Activated CD4-positive, alpha-beta memory T cell treated with anti-CD3 and anti-CD28 coated beads for 36 hours (primary cell): Measurements from ENCODE around the gene TEX2. TPM values are rescaled to one million over a fixed set of nuclear protein-coding genes. Genes with fewer than 3 reads are reported as not detected.
A peak's percentile ranks its signal among the peaks of the same experiment; 100 is the strongest.

Experiments
- CTCF ChIA-PET: fragments of 350-600 bp; sonication (Branson Sonifier 250); formaldehyde crosslinking; loops from one replicate; lab custom pipeline; 2021; ENCODE audit warnings: antibody characterized with exemption, inconsistent platforms; lab: Charles Lee
- POLR2A ChIA-PET: fragments of 350-600 bp; sonication (Branson Sonifier 250); formaldehyde crosslinking; loops from one replicate; lab custom pipeline; 2021; ENCODE audit warnings: antibody characterized with exemption; lab: Charles Lee
- DNase-seq: peaks from one replicate; pipeline ENCODE4 v3.0.0-alpha.2; 2020
- H3K27ac Mint-ChIP-seq: one replicate; pipeline ENCODE4 v1.8.0; 2021; ENCODE audit warnings: mixed read lengths
- H3K27me3 Mint-ChIP-seq: one replicate; pipeline ENCODE4 v1.8.0; 2021; ENCODE audit warnings: mixed read lengths
- H3K36me3 Mint-ChIP-seq: one replicate; pipeline ENCODE4 v1.8.0; 2021; ENCODE audit warnings: mixed read lengths
- H3K4me1 Mint-ChIP-seq: one replicate; pipeline ENCODE4 v1.8.0; 2021; ENCODE audit warnings: low read depth, mixed read lengths
- H3K4me3 Mint-ChIP-seq: one replicate; pipeline ENCODE4 v1.8.0; 2021; ENCODE audit warnings: mild to moderate bottlenecking, mixed read lengths
- H3K9me3 Mint-ChIP-seq: one replicate; pipeline ENCODE4 v1.8.0; 2021; ENCODE audit warnings: mixed read lengths
- intact Hi-C: fragments of 100-400 bp; cut with micrococcal nuclease; formaldehyde crosslinking; loops from one replicate; pipeline ENCODE4 v1.15.1; 2023
- total RNA-seq, 2 experiments: library from RNA; stranded (reverse); gene quantifications; one replicate each; pipeline ENCODE4 v1.2.3, GENCODE V29; 2021

The TEX2 gene
- total RNA-seq, 2 experiments from 2014 or later = 11.9 to 12.1 TPM

DNA sequence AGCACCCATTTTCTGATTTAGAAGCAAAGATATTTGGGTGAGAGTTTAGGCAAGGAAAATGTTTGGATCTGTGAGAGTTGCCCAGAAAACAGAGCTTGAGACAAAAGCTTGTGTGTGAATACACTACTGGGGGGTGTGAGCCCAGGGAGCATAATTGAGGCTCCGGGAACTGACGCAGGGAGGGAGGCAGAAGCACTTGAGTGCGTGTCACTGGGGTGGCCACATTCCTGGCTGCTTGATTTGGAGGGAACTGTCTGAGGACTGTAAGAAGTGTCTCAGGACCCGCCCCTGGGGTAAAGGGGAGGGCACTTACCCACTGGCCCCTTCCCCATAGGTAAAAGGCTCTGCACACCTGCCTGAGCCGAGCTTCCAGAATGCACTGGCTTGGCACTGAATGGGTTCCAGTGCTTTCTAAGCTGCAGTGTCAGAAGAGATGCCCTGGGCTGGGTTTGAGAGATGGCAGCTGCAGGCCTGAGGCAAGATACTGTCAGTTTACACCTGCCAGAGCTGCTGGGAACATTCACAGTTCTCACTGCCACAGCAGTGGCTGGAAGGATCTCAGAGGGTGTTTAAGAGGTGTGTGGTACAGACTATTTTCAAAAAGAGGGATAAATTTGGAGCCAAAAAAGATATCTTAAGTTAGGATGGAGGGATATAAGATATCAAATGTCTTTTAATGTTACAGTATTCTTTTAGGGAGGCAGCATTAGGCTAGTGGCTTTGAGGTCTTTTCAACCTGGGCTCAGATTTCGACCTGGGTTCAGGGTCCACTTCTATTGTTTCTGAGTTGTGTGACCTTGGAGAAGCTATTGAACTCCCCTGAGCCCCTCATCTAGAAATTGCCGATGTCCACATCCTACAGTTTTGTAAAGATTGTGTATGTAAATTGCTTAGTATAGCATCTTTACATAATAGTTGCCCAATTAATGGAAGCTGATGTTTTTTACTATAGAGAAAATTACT is 6.9 kb upstream of the TEX2 start:
- Mint-ChIP-seq H3K9me3 (peaks cover 9% of the 10 kb centered on the region), H3K27me3 (no peaks in the 10 kb centered on the region), H3K4me3 (no peak overlapping the region), H3K27ac (no peak overlapping the region), H3K36me3 (no peaks in the 10 kb centered on the region), H3K4me1 (peaks cover 17% of the 10 kb centered on the region)
- ChIA-PET POLR2A (interaction anchor here (1.0 kb wide), 1 partner anchor 121 kb away, joined by 3 read pairs; no protein-coding TSS in a partner anchor), CTCF (interaction anchor here (0.6 to 2.2 kb wide), 4 partner anchors 11 to 50 kb away, joined by 3 to 9 read pairs (median 3); no protein-coding TSS in a partner anchor)
- intact Hi-C loops = loop anchor here (10.0 kb wide), 1 partner anchor 245 kb away; the partner anchor contains the start of gene ICAM2
- no peak for DNase-seq

- Mint-ChIP-seq H3K4me1 (peaks cover 30% of the 10 kb centered on the region), H3K36me3 (no peaks in the 10 kb centered on the region), H3K27ac (no peak overlapping the region), H3K27me3 (no peaks in the 10 kb centered on the region), H3K4me3 (no peak overlapping the region), H3K9me3 (no peaks in the 10 kb centered on the region)
- CTCF ChIA-PET = interaction anchor here (1.1 kb wide), 1 partner anchor 131 kb away, joined by 3 read pairs; no protein-coding TSS in a partner anchor
- POLR2A ChIA-PET = interaction anchor here (0.7 kb wide), 1 partner anchor 90 kb away, joined by 3 read pairs; no protein-coding TSS in a partner anchor
- intact Hi-C loops = loop anchor here (10.0 kb wide), 1 partner anchor 240 kb away; the partner anchor contains the start of gene ICAM2
- DNase-seq = no peak
Observed at GRCh38 chr17:64264891-64265290, 1.8 kb upstream of the TEX2 start.

DNA sequence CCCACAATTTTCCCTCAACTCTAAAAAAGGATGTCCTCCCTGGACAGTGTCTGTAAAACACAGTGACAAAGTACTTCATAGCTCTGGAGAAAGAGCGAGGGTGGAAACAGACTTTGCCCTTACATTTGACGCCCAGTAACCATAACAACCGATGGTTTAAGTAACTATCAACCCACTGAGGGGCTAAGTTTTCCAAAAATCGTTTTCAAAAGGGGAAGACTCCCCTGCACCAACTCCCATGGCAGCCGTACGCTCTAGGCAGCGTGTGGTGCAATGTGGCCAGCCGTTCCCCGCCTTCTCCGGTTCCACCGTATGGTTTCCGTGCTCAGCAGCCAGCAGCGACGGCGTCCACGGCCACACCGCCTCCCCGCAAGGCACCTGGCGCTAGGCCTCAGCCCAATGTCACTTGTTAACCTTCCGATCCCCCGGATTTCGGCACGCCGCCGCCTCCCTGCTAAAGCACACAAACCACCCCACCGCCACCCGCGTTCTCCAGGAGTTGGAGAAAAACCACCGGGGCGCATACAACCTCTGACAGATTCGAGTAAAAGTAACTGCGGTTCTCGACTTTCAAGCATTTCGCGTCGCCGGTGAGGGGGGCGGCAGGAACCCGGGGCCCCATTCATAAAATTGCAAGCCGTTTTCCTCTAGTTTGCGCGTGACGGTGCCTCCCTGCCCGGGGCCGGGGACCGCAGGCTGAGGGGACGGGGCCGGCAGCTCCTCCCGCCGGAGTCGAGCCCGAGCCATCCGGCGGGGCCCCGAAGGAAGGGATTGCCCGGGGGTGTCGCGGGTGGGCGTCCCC is 661 bp downstream of the TEX2 start:
- intact Hi-C loops = loop anchor here (1.0 to 10.0 kb wide), 2 partner anchors 62 to 238 kb away; partner anchors contain the start of gene ICAM2
- H3K36me3 Mint-ChIP-seq = no peaks in the 10 kb centered on the region
- peaks cover 32% of the 10 kb centered on the region for H3K4me1 Mint-ChIP-seq
- POLR2A ChIA-PET = interaction anchor here (1.0 to 3.3 kb wide), 5 partner anchors 87 to 242 kb away, joined by 3 to 24 read pairs (median 6); partner anchors contain the start of gene ICAM2
- CTCF ChIA-PET = interaction anchor here (1.0 kb wide), 2 partner anchors 9 to 343 kb away, joined by 3 read pairs; no protein-coding TSS in a partner anchor
- H3K9me3 Mint-ChIP-seq = no peaks in the 10 kb centered on the region
- H3K27me3 Mint-ChIP-seq = no peaks in the 10 kb centered on the region
- peak overlapping the region; percentile 96 for H3K4me3 Mint-ChIP-seq
- DNase-seq = peak; percentile 77
- H3K27ac Mint-ChIP-seq = peak overlapping the region; percentile 89

- POLR2A ChIA-PET = interaction anchor here (2.4 to 3.3 kb wide), 2 partner anchors 113 to 116 kb away, joined by 9 to 24 read pairs; no protein-coding TSS in a partner anchor
Observed at GRCh38 chr17:64261417-64262145, 1.5 kb downstream of the TEX2 start.

GRCh38 chr17:64260886-64261285 is 2.2 kb downstream of the TEX2 start:
- no peaks in the 10 kb centered on the region for H3K27me3 Mint-ChIP-seq
- H3K36me3 Mint-ChIP-seq = no peaks in the 10 kb centered on the region
- CTCF ChIA-PET = no interaction called here
- peaks cover 32% of the 10 kb centered on the region for H3K4me1 Mint-ChIP-seq
- intact Hi-C loops = loop anchor here (10.0 kb wide), 1 partner anchor 236 kb away; the partner anchor contains the start of gene ICAM2
- H3K4me3 Mint-ChIP-seq = no peak overlapping the region
- no peak overlapping the region for H3K27ac Mint-ChIP-seq
- no peak for DNase-seq
- POLR2A ChIA-PET = no interaction called here
- no peaks in the 10 kb centered on the region for H3K9me3 Mint-ChIP-seq

More at GRCh38 chr17:64261417-64262145, 1.5 kb downstream of the TEX2 start:
- Mint-ChIP-seq H3K36me3 (no peaks in the 10 kb centered on the region), H3K27ac (peak overlapping the region; percentile 89), H3K4me1 (peaks cover 32% of the 10 kb centered on the region), H3K27me3 (no peaks in the 10 kb centered on the region), H3K4me3 (peak overlapping the region; percentile 96), H3K9me3 (no peaks in the 10 kb centered on the region)
- no peak for DNase-seq
- intact Hi-C loops = loop anchor here (1.0 to 10.0 kb wide), 2 partner anchors 61 to 237 kb away; partner anchors contain the start of gene ICAM2
- CTCF ChIA-PET = interaction anchor here (1.0 kb wide), 2 partner anchors 10 to 342 kb away, joined by 3 read pairs; no protein-coding TSS in a partner anchor

- intact Hi-C loops = loop anchor here (10.0 kb wide), 1 partner anchor 235 kb away; the partner anchor contains the start of gene ICAM2
- ChIA-PET POLR2A (no interaction called here), CTCF (no interaction called here)
- H3K36me3 Mint-ChIP-seq = no peaks in the 10 kb centered on the region
- H3K27ac Mint-ChIP-seq = no peak overlapping the region
- no peaks in the 10 kb centered on the region for H3K27me3 Mint-ChIP-seq
- no peaks in the 10 kb centered on the region for H3K9me3 Mint-ChIP-seq
- peaks cover 32% of the 10 kb centered on the region for H3K4me1 Mint-ChIP-seq
- H3K4me3 Mint-ChIP-seq = no peak overlapping the region
- DNase-seq = no peak
Observed at GRCh38 chr17:64259922-64260321, 3.1 kb downstream of the TEX2 start.

DNA sequence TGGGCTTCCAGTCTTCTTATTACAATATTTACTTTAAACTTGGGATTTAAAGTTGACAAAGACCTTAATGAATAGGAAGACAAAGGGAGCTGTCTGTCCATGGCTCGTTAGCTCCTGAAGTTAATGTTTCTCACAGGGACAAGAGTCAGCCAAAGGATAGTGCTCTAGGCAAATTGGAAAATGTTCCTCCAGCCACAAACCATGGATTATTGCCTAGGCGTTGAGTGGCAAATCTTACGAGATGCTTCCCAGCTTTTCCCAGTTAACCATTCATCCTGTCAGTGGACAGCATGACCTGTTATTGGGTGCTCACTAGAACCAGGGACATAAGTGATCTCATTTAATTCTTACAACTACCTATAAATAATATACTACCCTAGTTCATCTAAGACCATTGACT is 3.6 kb downstream of the TEX2 start:
- Mint-ChIP-seq H3K27me3 (no peaks in the 10 kb centered on the region), H3K36me3 (no peaks in the 10 kb centered on the region), H3K4me1 (peaks cover 30% of the 10 kb centered on the region), H3K27ac (no peak overlapping the region), H3K4me3 (no peak overlapping the region), H3K9me3 (no peaks in the 10 kb centered on the region)
- ChIA-PET CTCF (interaction anchor here (0.7 kb wide), 1 partner anchor 356 kb away, joined by 3 read pairs; no protein-coding TSS in a partner anchor), POLR2A (no interaction called here)
- intact Hi-C loops = no loop called here
- no peak for DNase-seq

GRCh38 chr17:64256913-64257807 is 5.9 kb downstream of the TEX2 start:
- intact Hi-C loops = no loop called here
- H3K36me3 Mint-ChIP-seq = no peaks in the 10 kb centered on the region
- DNase-seq = no peak
- no peak overlapping the region for H3K27ac Mint-ChIP-seq
- no peaks in the 10 kb centered on the region for H3K9me3 Mint-ChIP-seq
- ChIA-PET POLR2A (no interaction called here), CTCF (interaction anchor here (0.6 kb wide), 1 partner anchor 25 kb away, joined by 3 read pairs; no protein-coding TSS in a partner anchor)
- no peaks in the 10 kb centered on the region for H3K27me3 Mint-ChIP-seq
- peaks cover 23% of the 10 kb centered on the region for H3K4me1 Mint-ChIP-seq
- H3K4me3 Mint-ChIP-seq = no peak overlapping the region

GRCh38 chr17:64255764-64256163 is 7.3 kb downstream of the TEX2 start:
- Mint-ChIP-seq H3K27ac (no peak overlapping the region), H3K36me3 (no peaks in the 10 kb centered on the region), H3K9me3 (no peaks in the 10 kb centered on the region), H3K27me3 (no peaks in the 10 kb centered on the region), H3K4me3 (no peak overlapping the region), H3K4me1 (peaks cover 11% of the 10 kb centered on the region)
- ChIA-PET CTCF (no interaction called here), POLR2A (interaction anchor here (0.5 kb wide), 1 partner anchor 37 kb away, joined by 3 read pairs; no protein-coding TSS in a partner anchor)
- intact Hi-C loops = no loop called here
- no peak for DNase-seq

DNA sequence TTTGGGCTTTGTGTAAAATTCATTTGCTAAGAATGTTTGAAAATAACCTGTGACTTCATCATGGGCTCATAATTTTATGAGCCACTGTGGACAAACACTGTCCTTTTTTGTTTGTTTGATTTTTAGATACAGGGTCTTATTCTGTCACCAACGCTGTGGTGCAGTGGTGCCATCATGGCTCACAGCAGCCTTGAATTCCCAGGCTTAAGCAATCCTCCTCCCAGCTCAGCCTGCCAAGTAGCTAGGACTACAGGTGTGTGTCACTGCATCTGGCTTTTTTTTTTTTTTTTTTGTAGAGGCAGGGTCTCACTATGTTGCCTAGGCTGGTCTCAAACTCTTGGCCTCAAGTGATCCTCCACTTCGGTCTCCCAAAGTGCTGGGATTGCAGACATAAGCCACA is 8.3 kb downstream of the TEX2 start:
- H3K27ac Mint-ChIP-seq = no peak overlapping the region
- intact Hi-C loops = no loop called here
- H3K9me3 Mint-ChIP-seq = no peaks in the 10 kb centered on the region
- H3K4me1 Mint-ChIP-seq = peaks cover 1% of the 10 kb centered on the region
- no peaks in the 10 kb centered on the region for H3K27me3 Mint-ChIP-seq
- CTCF ChIA-PET = interaction anchor here (1.1 kb wide), 1 partner anchor 37 kb away, joined by 3 read pairs; no protein-coding TSS in a partner anchor
- no peak overlapping the region for H3K4me3 Mint-ChIP-seq
- POLR2A ChIA-PET = no interaction called here
- DNase-seq = no peak
- H3K36me3 Mint-ChIP-seq = no peaks in the 10 kb centered on the region
